A549 treated with Mapracorat at 1 μM for 4 hours (cell line): ENCODE measurements around the gene GPS2. TPM values are rescaled to one million over a fixed set of nuclear protein-coding genes. Genes with fewer than 3 reads are reported as not detected.

ENCODE experiments used
- total RNA-seq: library from RNA; stranded (reverse); fragments of 200-300 nt; extraction: Qiagen RNA extraction; gene quantifications from 5 replicates; pipeline ENCODE4 v1.2.3, GENCODE V29; 2022

GPS2 gene
- 92.1 to 108 TPM (median 95.9 TPM) in 5 replicates for total RNA-seq

GRCh38 chr17:7314719-7315569 is at the start of gene GPS2:
TSS of gene GPS2 (minus strand) at chr17:7315360. CDS start at chr17:7315052, 308 bp downstream.

GRCh38 chr17:7355053-7355452 is 39.9 kb upstream of the GPS2 start, which contains the start of gene TMEM95:
TSS of gene TMEM95 (plus strand) at chr17:7355156. CDS start at chr17:7355205, 49 bp downstream.

GRCh38 chr17:7351665-7352502 is 36.7 kb upstream of the GPS2 start, which contains the start of gene KCTD11:
TSS of gene KCTD11 (plus strand) at chr17:7352162.

GRCh38 chr17:7336240-7337175 is 21.3 kb upstream of the GPS2 start, which contains the start of gene ACAP1:
TSS of gene ACAP1 (plus strand) at chr17:7336529. CDS start at chr17:7336735, 206 bp downstream.

GRCh38 chr17:7328840-7329373 is 13.7 kb upstream of the GPS2 start, which contains the start of gene NEURL4:
TSS of gene NEURL4 (minus strand) at chr17:7329335. CDS start at chr17:7329312, 23 bp downstream.

GRCh38 chr17:7306911-7307685 is 8.1 kb downstream of the GPS2 start, which contains the start of gene EIF5A:
TSS of gene EIF5A (plus strand) at chr17:7307628. CDS start at chr17:7309636, 2,008 bp downstream.

GRCh38 chr17:7294614-7295153 is 20.5 kb downstream of the GPS2 start, which contains the start of gene YBX2:
TSS of gene YBX2 (minus strand) at chr17:7294639. CDS start at chr17:7294500, 139 bp downstream.

GRCh38 chr17:7281074-7281952 is 33.8 kb downstream of the GPS2 start, which contains the start of gene SLC2A4:
TSS of gene SLC2A4 (plus strand) at chr17:7281718. CDS start at chr17:7281935, 217 bp downstream.

Other genes with a start within 250 kb of the GPS2 start
- not detected in 5 replicates for gene CLEC10A, start 235.1 kb downstream of the GPS2 start, total RNA-seq
- 0.19 TPM in 1 of 5 replicates, not detected in the others for gene ASGR2, start 200.5 kb downstream of the GPS2 start, total RNA-seq
- 0.77 to 1.3 TPM (median 1.0 TPM) in 5 replicates for gene ASGR1, start 136.0 kb downstream of the GPS2 start, total RNA-seq
- 6.2 to 7.8 TPM (median 6.7 TPM) in 5 replicates for gene DLG4, start 95.5 kb downstream of the GPS2 start, total RNA-seq
- gene ACADVL, start 95.4 kb downstream of the GPS2 start, total RNA-seq: 329 to 477 TPM (median 426 TPM) in 5 replicates
- gene DVL2, start 80.8 kb downstream of the GPS2 start, total RNA-seq: 30.2 to 44.4 TPM (median 41.9 TPM) in 5 replicates
- 86.3 to 101 TPM (median 94.7 TPM) in 5 replicates for gene PHF23, start 75.9 kb downstream of the GPS2 start, total RNA-seq
- gene GABARAP, start 72.9 kb downstream of the GPS2 start, total RNA-seq: 638 to 781 TPM (median 668 TPM) in 5 replicates
- 213 to 239 TPM (median 227 TPM) in 5 replicates for gene CTDNEP1, start 63.6 kb downstream of the GPS2 start, total RNA-seq
- gene ELP5, start 63.1 kb downstream of the GPS2 start, total RNA-seq: 128 to 149 TPM (median 131 TPM) in 5 replicates
- 1.5 to 3.0 TPM (median 2.0 TPM) in 5 replicates for gene CLDN7, start 52.9 kb downstream of the GPS2 start, total RNA-seq
- 0.28 to 0.57 TPM (median 0.35 TPM) in 5 replicates for gene SLC2A4, start 33.6 kb downstream of the GPS2 start, total RNA-seq
- 0.35 to 0.65 TPM (median 0.56 TPM) in 5 replicates for gene YBX2, start 20.7 kb downstream of the GPS2 start, total RNA-seq
- 1,593 to 1,803 TPM (median 1,704 TPM) in 5 replicates for gene EIF5A, start 7.7 kb downstream of the GPS2 start, total RNA-seq
- 22.4 to 41.3 TPM (median 31.1 TPM) in 5 replicates for gene NEURL4, start 14.0 kb upstream of the GPS2 start, total RNA-seq
- 2.7 to 6.9 TPM (median 5.1 TPM) in 5 replicates for gene ACAP1, start 21.2 kb upstream of the GPS2 start, total RNA-seq
- 11.0 to 13.1 TPM (median 11.3 TPM) in 5 replicates for gene KCTD11, start 36.8 kb upstream of the GPS2 start, total RNA-seq
- gene TMEM95, start 39.8 kb upstream of the GPS2 start, total RNA-seq: not detected in 5 replicates
- gene TNK1, start 65.7 kb upstream of the GPS2 start, total RNA-seq: 1.2 to 1.8 TPM (median 1.4 TPM) in 5 replicates
- gene PLSCR3, start 79.2 kb upstream of the GPS2 start, total RNA-seq: 37.1 to 48.8 TPM (median 43.3 TPM) in 5 replicates
- gene TMEM256, start 88.7 kb upstream of the GPS2 start, total RNA-seq: 203 to 237 TPM (median 220 TPM) in 5 replicates
- gene NLGN2, start 92.5 kb upstream of the GPS2 start, total RNA-seq: 12.6 to 19.8 TPM (median 16.8 TPM) in 5 replicates
- not detected in 5 replicates for gene SPEM1, start 105.0 kb upstream of the GPS2 start, total RNA-seq
- not detected in 5 replicates for gene SPEM2, start 110.3 kb upstream of the GPS2 start, total RNA-seq
- gene SPEM3, start 113.5 kb upstream of the GPS2 start, total RNA-seq: not detected in 5 replicates
- gene TMEM102, start 120.1 kb upstream of the GPS2 start, total RNA-seq: 9.8 to 13.6 TPM (median 12.4 TPM) in 5 replicates
- gene FGF11, start 124.2 kb upstream of the GPS2 start, total RNA-seq: 0.82 to 1.3 TPM (median 0.82 TPM) in 5 replicates
- gene CHRNB1, start 129.7 kb upstream of the GPS2 start, total RNA-seq: 8.2 to 10.6 TPM (median 8.6 TPM) in 5 replicates
- gene ZBTB4, start 164.3 kb upstream of the GPS2 start, total RNA-seq: 20.5 to 25.6 TPM (median 24.4 TPM) in 5 replicates
- 0.07 TPM in 1 of 5 replicates, not detected in the others for gene SLC35G6, start 166.1 kb upstream of the GPS2 start, total RNA-seq
- 56.9 to 82.2 TPM (median 79.5 TPM) in 5 replicates for gene POLR2A, start 169.0 kb upstream of the GPS2 start, total RNA-seq
- gene TNFSF12, start 233.7 kb upstream of the GPS2 start, total RNA-seq: 10.0 to 13.5 TPM (median 10.9 TPM) in 5 replicates
- gene TNFSF13, start 243.4 kb upstream of the GPS2 start, total RNA-seq: 0.70 to 1.2 TPM (median 1.0 TPM) in 5 replicates
- 92.9 to 104 TPM (median 96.8 TPM) in 5 replicates for gene SENP3, start 246.6 kb upstream of the GPS2 start, total RNA-seq